Stimulated activated naive B cell treated with anti-CD40 and anti-IgM and Interleukin-4, amounts not matched to agents 10 μg/mL and 1 μg/mL and 100 μg/mL, for 72 hours (primary cell): Measurements from ENCODE around the gene DNAJA2.

ENCODE experiments used
- ATAC-seq, 2 donors: fragments of 150-1000 bp; cut with Tn5 transposase; replicated peaks; 2 replicates each; pipeline ENCODE4 v1.10.0; 2021; ENCODE audit warnings: moderate library complexity in 1 of 2
- DNase-seq: peaks from one replicate; pipeline ENCODE4 v3.0.0; 2021
- H3K27ac Mint-ChIP-seq: one replicate; pipeline ENCODE4 v1.8.0; 2022; ENCODE audit warnings: mild to moderate bottlenecking, mixed read lengths
- H3K27me3 Mint-ChIP-seq, 2 donors: one replicate each; pipeline ENCODE4 v1.8.0; 2022; ENCODE audit warnings: mixed read lengths in 2 of 2
- H3K36me3 Mint-ChIP-seq, 2 donors: one replicate each; pipeline ENCODE4 v1.8.0; 2022; ENCODE audit warnings: mixed read lengths in 2 of 2, mild to moderate bottlenecking in 1 of 2
- H3K4me1 Mint-ChIP-seq, 2 donors: one replicate each; pipeline ENCODE4 v1.8.0; 2022; ENCODE audit warnings: mixed read lengths in 2 of 2, mild to moderate bottlenecking in 1 of 2
- H3K4me3 Mint-ChIP-seq, 2 donors: one replicate each; pipeline ENCODE4 v1.8.0; 2022; ENCODE audit warnings: mild to moderate bottlenecking in 2 of 2, mixed read lengths in 2 of 2, moderate library complexity in 1 of 2
- H3K9me3 Mint-ChIP-seq, 2 donors: one replicate each; pipeline ENCODE4 v1.8.0; 2022; ENCODE audit warnings: mixed read lengths in 2 of 2, mild to moderate bottlenecking in 1 of 2

Gene DNAJA2

GRCh38 chr16:46991729-46992704, 18.5 kb upstream of the DNAJA2 start:
- Mint-ChIP-seq H3K9me3 (peaks cover 0 to 2% of the 10 kb centered on the region in 2 donors), H3K27ac (no peak overlapping the region), H3K4me3 (no peak overlapping the region), H3K36me3 (no peaks in the 10 kb centered on the region), H3K4me1 (peaks cover 2 to 6% of the 10 kb centered on the region in 2 donors), H3K27me3 (peaks cover 0 to 4% of the 10 kb centered on the region in 2 donors)
- ATAC-seq, result no peak
- DNase-seq, result no peak

- Mint-ChIP-seq H3K36me3 (no peaks in the 10 kb centered on the region), H3K4me1 (no peaks in the 10 kb centered on the region), H3K9me3 (peaks cover 0 to 2% of the 10 kb centered on the region in 2 donors), H3K4me3 (no peak overlapping the region), H3K27ac (no peak overlapping the region), H3K27me3 (peaks cover 0 to 4% of the 10 kb centered on the region in 2 donors)
- no peak for ATAC-seq
- DNase-seq, result no peak
Measured at GRCh38 chr16:46986896-46987295, 13.4 kb upstream of the DNAJA2 start.

GRCh38 chr16:46986438-46986837, 13.0 kb upstream of the DNAJA2 start:
- no peaks in the 10 kb centered on the region for H3K4me1 Mint-ChIP-seq
- DNase-seq (no peak), ATAC-seq (no peak)
- H3K9me3 Mint-ChIP-seq, result peaks cover 0 to under 1% of the 10 kb centered on the region in 2 donors
- no peak overlapping the region for H3K27ac Mint-ChIP-seq
- peaks cover 0 to 4% of the 10 kb centered on the region in 2 donors for H3K27me3 Mint-ChIP-seq
- no peak overlapping the region for H3K4me3 Mint-ChIP-seq
- H3K36me3 Mint-ChIP-seq, result no peaks in the 10 kb centered on the region

- DNase-seq, result no peak
- Mint-ChIP-seq H3K36me3 (no peaks in the 10 kb centered on the region), H3K4me1 (peaks cover 6 to 7% of the 10 kb centered on the region in 2 donors), H3K4me3 (no peak overlapping the region), H3K27ac (no peak overlapping the region), H3K9me3 (no peaks in the 10 kb centered on the region), H3K27me3 (no peaks in the 10 kb centered on the region)
- ATAC-seq, result peak; percentile 69 to 87
Measured at GRCh38 chr16:46982335-46982734, 8.9 kb upstream of the DNAJA2 start.

GRCh38 chr16:46980926-46981325, 7.5 kb upstream of the DNAJA2 start:
- H3K9me3 Mint-ChIP-seq, result no peaks in the 10 kb centered on the region
- no peak for ATAC-seq
- no peak for DNase-seq
- H3K4me3 Mint-ChIP-seq, result no peak overlapping the region
- peaks cover 0 to 2% of the 10 kb centered on the region in 2 donors for H3K36me3 Mint-ChIP-seq
- H3K27me3 Mint-ChIP-seq, result no peaks in the 10 kb centered on the region
- H3K27ac Mint-ChIP-seq, result no peak overlapping the region
- H3K4me1 Mint-ChIP-seq, result peaks cover 16 to 20% of the 10 kb centered on the region in 2 donors

GRCh38 chr16:46976550-46976949, 3.1 kb upstream of the DNAJA2 start:
- no peaks in the 10 kb centered on the region for H3K9me3 Mint-ChIP-seq
- peak overlapping the region; percentile 45 to 57 for H3K4me3 Mint-ChIP-seq
- no peak for DNase-seq

GRCh38 chr16:46975908-46976470, 2.5 kb upstream of the DNAJA2 start:
- peaks cover 30 to 55% of the 10 kb centered on the region in 2 donors for H3K4me1 Mint-ChIP-seq
- H3K27ac Mint-ChIP-seq, result peak overlapping the region; percentile 86
- no peaks in the 10 kb centered on the region for H3K27me3 Mint-ChIP-seq
- H3K9me3 Mint-ChIP-seq, result no peaks in the 10 kb centered on the region
- peaks cover 16 to 19% of the 10 kb centered on the region in 2 donors for H3K36me3 Mint-ChIP-seq
- DNase-seq (no peak), ATAC-seq (no peak)
- H3K4me3 Mint-ChIP-seq, result peak overlapping the region; percentile 33 to 57

More at GRCh38 chr16:46976550-46976949, 3.1 kb upstream of the DNAJA2 start:
- Mint-ChIP-seq H3K27me3 (no peaks in the 10 kb centered on the region), H3K4me1 (peaks cover 28 to 49% of the 10 kb centered on the region in 2 donors), H3K27ac (peak overlapping the region; percentile 86), H3K36me3 (peaks cover 13 to 15% of the 10 kb centered on the region in 2 donors)
- ATAC-seq, result no peak

GRCh38 chr16:46975165-46975564, 1.7 kb upstream of the DNAJA2 start:
- Mint-ChIP-seq H3K9me3 (no peaks in the 10 kb centered on the region), H3K27ac (peak overlapping the region; percentile 97), H3K4me3 (peak overlapping the region in 1 of 2 donors; percentile 97), H3K36me3 (peaks cover 18 to 23% of the 10 kb centered on the region in 2 donors), H3K4me1 (peaks cover 30 to 58% of the 10 kb centered on the region in 2 donors), H3K27me3 (no peaks in the 10 kb centered on the region)
- ATAC-seq (no peak), DNase-seq (no peak)

- Mint-ChIP-seq H3K27ac (peak overlapping the region; percentile 97), H3K4me3 (peak overlapping the region; percentile 91 to 97), H3K9me3 (no peaks in the 10 kb centered on the region), H3K27me3 (no peaks in the 10 kb centered on the region), H3K36me3 (peaks cover 19 to 26% of the 10 kb centered on the region in 2 donors), H3K4me1 (peaks cover 27 to 57% of the 10 kb centered on the region in 2 donors)
- ATAC-seq (peak; percentile 13 to 20), DNase-seq (peak; percentile 17)
Measured at GRCh38 chr16:46974352-46974751, 878 bp upstream of the DNAJA2 start.

- peaks cover 20 to 28% of the 10 kb centered on the region in 2 donors for H3K36me3 Mint-ChIP-seq
- H3K4me3 Mint-ChIP-seq, result peak overlapping the region; percentile 91 to 97
- H3K9me3 Mint-ChIP-seq, result no peaks in the 10 kb centered on the region
- peak in 1 of 2 donors; percentile 0 for ATAC-seq
- H3K27me3 Mint-ChIP-seq, result no peaks in the 10 kb centered on the region
- peaks cover 26 to 58% of the 10 kb centered on the region in 2 donors for H3K4me1 Mint-ChIP-seq
- no peak for DNase-seq
- H3K27ac Mint-ChIP-seq, result peak overlapping the region; percentile 97
Measured at GRCh38 chr16:46973996-46974324, 486 bp upstream of the DNAJA2 start.

GRCh38 chr16:46972429-46973206, 856 bp downstream of the DNAJA2 start:
- Mint-ChIP-seq H3K27me3 (no peaks in the 10 kb centered on the region), H3K9me3 (no peaks in the 10 kb centered on the region), H3K27ac (peak overlapping the region; percentile 97), H3K4me3 (peak overlapping the region; percentile 91 to 97), H3K36me3 (peaks cover 27 to 31% of the 10 kb centered on the region in 2 donors), H3K4me1 (peaks cover 26 to 61% of the 10 kb centered on the region in 2 donors)
- ATAC-seq (peak; percentile 48 to 53), DNase-seq (peak; percentile 27)

GRCh38 chr16:46971271-46971670, 2.2 kb downstream of the DNAJA2 start:
- peaks cover 22 to 58% of the 10 kb centered on the region in 2 donors for H3K4me1 Mint-ChIP-seq
- ATAC-seq, result no peak

GRCh38 chr16:46970089-46970488, 3.4 kb downstream of the DNAJA2 start:
- Mint-ChIP-seq H3K4me3 (no peak overlapping the region), H3K27ac (no peak overlapping the region), H3K27me3 (no peaks in the 10 kb centered on the region), H3K9me3 (no peaks in the 10 kb centered on the region), H3K36me3 (peaks cover 34% of the 10 kb centered on the region in 2 donors), H3K4me1 (peaks cover 16 to 46% of the 10 kb centered on the region in 2 donors)
- DNase-seq (no peak), ATAC-seq (no peak)

More at GRCh38 chr16:46971271-46971670, 2.2 kb downstream of the DNAJA2 start:
- Mint-ChIP-seq H3K27me3 (no peaks in the 10 kb centered on the region), H3K4me3 (no peak overlapping the region), H3K9me3 (no peaks in the 10 kb centered on the region), H3K27ac (no peak overlapping the region), H3K36me3 (peaks cover 34 to 38% of the 10 kb centered on the region in 2 donors)
- no peak for DNase-seq

- H3K27ac Mint-ChIP-seq, result no peak overlapping the region
- H3K36me3 Mint-ChIP-seq, result peaks cover 39 to 49% of the 10 kb centered on the region in 2 donors
- H3K27me3 Mint-ChIP-seq, result no peaks in the 10 kb centered on the region
- no peak for ATAC-seq
- H3K4me1 Mint-ChIP-seq, result peaks cover 15 to 37% of the 10 kb centered on the region in 2 donors
- H3K9me3 Mint-ChIP-seq, result no peaks in the 10 kb centered on the region
- H3K4me3 Mint-ChIP-seq, result no peak overlapping the region
- no peak for DNase-seq
Measured at GRCh38 chr16:46968063-46968435, 5.4 kb downstream of the DNAJA2 start.
